ENCODE data around the gene UNC45A.

DNA sequence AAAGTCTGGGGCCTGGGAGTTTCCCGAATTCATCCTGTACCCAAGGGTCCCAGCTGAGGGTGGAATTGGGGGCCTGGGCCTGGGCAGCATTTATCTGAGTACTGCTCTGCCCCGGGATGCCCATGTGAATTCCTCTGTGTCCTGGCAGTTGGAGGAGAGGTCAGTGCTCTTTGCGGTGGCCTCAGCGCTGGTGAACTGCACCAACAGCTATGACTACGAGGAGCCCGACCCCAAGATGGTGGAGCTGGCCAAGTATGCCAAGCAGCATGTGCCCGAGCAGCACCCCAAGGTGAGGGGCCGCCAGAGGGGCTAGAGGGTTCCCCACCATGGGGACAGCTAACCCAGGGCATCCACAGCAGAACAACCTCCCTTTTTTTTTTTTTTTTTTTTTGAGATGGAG is 13.4 kb downstream of the UNC45A start:
- TF ChIP-seq POLR2A (IDR thresholded peaks at IDR 0.05): no peak
- TF ChIP-seq, protein P1, sequence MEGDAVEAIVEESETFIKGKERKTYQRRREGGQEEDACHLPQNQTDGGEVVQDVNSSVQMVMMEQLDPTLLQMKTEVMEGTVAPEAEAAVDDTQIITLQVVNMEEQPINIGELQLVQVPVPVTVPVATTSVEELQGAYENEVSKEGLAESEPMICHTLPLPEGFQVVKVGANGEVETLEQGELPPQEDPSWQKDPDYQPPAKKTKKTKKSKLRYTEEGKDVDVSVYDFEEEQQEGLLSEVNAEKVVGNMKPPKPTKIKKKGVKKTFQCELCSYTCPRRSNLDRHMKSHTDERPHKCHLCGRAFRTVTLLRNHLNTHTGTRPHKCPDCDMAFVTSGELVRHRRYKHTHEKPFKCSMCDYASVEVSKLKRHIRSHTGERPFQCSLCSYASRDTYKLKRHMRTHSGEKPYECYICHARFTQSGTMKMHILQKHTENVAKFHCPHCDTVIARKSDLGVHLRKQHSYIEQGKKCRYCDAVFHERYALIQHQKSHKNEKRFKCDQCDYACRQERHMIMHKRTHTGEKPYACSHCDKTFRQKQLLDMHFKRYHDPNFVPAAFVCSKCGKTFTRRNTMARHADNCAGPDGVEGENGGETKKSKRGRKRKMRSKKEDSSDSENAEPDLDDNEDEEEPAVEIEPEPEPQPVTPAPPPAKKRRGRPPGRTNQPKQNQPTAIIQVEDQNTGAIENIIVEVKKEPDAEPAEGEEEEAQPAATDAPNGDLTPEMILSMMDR (IDR thresholded peaks at IDR 0.05): no peak
- no peak for TF ChIP-seq POLR2AphosphoS5 (IDR thresholded peaks at IDR 0.05)

All from prostate gland (tissue), 2 donors.